Stimulated activated CD8-positive, alpha-beta memory T cell treated with anti-CD3 and anti-CD28 coated beads, Interleukin-15, amount 100 ng/mL, for 24 hours (primary cell): ENCODE data around the gene PIK3CG.
"Not testable (repeated sequence)": the region's sequence is repeated elsewhere in the genome, so short reads cannot be mapped to it uniquely, and the experiment has no call there.

ENCODE experiments used
- DNase-seq: peaks from one replicate; pipeline ENCODE4 v3.0.0-alpha.2; 2020; ENCODE audit warnings: low read depth

Gene PIK3CG

DNA sequence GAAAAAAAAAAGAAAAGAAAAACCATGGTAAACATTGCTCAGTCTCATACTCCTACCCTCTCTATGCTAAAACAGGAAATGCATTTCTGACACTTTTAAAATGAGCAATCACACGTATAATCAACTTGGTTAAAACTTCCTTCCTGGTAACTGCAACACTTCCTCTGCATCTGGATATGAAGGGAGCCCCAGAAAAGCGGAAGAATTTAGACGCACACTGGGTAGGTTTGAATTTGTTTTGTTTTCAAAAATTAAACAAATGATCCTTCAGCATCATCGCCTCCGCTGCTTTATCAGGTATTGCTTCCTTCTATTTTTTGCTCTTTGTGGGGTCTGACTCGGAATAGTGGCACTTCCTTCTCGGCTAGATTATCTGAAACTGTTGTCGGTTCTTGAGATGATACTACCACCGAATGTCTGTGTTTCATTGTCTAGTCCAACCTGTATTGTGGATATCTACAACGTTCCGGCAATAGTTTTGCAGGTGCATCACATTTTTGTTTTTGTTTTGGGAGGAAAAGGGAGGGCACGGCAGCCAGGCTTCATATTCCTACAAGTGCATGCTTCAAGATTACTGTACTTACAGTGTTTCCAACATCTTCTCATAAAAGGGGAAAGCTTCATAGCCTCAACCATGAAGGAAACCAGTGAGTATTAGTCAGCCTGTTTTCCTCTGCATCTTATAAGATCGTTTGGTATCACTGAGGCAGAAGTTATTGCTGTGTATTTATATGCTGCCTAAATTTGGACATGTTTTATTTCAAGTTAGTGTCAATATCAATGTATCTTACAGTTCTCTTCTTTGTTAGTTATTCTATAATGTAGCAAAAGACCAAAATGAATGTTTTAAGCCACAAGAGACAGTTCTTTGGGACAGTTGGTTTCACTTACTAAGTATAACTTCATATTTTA, at the start of gene PIK3CG:
TSS of gene PIK3CG (plus strand) at position 153 of the 912 bp plus-strand sequence. CDS start 2,280 bp downstream, outside the sequence.
- no peak for DNase-seq

DNA sequence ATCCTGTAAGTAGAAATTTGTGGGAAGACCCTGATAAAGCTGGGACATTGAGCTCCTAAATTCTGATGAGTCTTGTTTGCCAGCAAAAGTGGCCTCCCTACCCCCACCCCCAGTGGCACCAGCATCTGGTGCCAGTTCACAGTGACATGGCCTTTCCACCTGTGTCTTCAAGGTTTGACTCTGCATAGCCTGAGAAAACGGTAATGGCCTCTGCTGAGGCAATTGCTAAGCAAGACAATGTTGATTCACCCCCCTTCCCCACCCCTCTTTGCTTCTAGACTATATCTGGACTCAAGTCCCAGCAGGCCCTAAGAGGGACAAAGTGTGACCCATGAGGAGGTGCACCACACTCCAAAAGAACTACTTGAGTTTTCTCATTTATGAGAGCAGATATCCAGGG, 48.0 kb upstream of the PIK3CG start:
- no peak for DNase-seq

DNA sequence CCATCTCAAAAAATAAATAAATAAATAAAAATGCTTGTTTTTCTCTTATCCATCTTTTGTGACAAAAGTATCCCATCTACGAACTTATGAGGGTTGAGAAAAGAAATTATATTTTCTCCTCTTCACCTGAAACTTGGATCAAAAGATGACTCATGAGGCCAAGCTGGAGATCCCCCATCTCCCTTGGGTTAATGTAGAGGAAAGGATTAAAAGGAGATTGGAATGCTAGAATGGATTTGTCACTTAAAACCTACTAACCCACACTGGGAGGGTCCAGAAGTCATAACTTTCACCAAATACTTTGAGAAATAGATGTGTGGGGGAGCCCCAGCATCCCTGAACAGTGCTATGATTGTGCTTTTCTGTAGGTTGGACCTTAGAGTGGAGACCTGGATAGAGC, 46.3 kb upstream of the PIK3CG start:
- no peak for DNase-seq

DNA sequence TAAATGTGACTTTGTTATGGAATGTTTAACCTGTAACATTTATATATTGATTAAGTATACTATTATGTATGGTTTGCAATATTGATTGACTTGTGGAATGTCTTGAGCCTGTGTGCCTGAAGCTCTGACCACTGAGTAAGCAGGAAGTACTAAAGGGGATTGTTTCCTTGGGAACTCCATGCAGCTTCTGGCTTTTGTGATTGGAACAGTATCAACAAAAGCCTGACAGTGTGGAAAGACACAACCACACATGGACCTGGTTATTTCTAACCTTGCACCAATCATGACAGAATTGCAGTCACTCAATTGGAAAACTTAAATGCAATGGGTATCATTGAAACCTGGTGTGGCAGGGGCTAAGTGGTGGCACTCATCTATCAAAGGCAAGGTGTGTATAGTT, 45.5 kb upstream of the PIK3CG start:
- no peak for DNase-seq

DNA sequence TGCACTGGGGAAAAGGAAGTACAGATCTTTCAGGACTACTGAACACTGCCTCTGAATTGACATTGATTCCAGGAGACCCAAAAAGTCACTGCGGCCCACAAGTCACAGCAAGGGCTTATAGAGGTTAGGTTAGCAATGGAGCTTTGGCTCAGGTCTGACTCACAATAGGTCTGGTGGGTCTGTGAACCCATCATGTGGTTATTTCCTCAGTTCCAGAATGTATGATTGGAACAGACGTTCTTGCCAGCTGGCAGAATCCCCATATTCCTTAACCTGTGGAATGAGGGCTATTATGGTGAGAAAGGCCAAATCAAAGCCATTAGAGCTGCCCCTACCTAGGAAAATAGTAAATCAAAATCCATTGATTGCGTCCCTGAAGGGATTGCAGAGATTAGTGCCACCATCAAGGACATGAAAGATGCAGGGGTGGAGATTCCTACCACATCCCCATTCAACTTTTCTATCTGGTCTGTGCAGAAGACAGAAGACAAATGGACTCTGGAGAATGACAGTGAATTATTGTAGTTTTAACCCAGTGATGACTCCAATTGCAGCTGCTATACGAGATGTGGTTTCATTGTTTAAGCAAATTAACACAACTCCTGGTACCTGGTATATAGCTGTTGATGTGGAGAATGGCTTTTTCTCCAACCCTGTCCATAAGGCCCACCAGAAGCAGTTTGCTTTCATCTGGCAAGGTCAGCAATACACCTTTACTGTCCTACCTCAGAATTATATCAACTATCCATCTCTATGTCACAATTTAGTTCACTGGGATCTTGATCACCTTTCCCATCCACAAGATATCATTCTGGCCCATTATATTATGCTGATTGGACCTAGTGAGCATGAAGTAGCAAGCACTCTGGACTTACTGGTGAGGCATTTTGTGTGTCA, 44.5 kb upstream of the PIK3CG start:
- no peak for DNase-seq

DNA sequence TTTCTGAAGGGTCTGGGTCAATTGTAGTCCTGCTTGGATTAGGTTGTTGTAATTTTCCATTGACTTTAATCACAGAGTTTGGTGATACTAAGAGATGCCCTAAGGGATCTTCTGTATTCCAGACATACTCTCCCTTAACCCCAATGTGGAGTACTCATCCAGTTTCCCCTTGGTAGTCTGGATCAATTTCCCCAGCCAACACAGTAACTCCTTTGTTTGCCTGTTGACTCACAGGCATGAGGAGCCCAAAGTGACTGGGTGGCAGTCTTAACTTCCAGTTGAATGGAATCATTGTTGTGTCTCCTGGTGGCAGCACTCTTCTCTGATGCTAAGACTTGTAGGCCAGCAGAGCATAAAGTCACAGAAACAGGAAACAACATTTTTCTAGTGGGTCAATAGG, 41.5 kb upstream of the PIK3CG start:
- DNase-seq: no peak

DNA sequence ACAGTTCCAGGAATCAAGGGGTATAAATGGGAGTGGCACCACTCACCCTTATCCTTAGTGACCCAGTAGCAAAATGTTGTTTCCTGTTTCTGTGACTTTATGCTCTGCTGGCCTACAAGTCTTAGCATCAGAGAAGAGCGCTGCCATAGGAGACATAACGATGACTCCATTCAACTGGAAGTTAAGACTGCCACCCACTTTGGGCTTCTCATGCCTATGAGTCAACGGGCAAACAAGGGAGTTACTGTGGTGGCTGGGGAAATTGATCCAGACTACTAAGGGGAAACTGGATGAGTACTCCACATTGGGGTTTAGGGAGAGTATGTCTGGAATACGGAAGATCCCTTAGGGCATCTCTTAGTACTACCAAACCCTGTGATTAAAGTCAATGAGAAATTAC, 40.6 kb upstream of the PIK3CG start:
- DNase-seq: no peak

DNA sequence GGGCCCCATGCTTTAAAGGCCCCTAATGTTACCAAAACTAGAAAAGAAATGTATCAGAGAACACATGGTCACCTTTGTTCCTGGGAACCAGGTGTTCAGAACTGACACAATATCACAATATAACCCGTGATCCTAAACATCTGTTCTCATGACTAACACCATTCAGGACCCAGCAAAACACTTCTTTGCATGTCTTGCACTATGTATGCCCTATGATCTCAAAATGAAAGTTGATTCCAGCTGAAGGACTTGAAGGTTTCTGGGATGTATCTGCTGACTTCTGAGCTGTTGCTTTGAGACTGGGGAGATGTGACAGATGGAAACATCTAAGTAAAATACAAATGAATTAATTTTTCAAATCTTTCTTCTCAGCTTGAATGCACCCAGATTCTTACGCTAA, 37.5 kb upstream of the PIK3CG start:
- DNase-seq: no peak

DNA sequence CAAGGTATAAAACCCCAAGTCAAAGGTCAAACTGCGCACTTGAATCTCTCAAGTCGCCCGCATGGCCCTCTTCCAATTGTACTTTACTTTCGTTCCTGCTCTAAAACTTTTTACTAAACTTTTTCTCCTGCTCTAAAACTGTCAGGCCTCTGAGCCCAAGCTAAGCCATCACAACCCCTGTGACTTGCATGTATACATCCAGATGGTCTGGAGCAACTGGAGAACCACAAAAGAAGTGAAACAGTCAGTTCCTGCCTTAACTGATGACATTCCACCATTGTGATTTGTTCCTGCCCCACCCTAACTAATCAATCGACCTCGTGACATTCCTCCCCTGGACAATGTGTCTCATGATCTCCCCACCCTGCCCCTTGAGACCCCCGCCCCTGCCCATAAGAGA, 35.6 kb upstream of the PIK3CG start:
- no peak for DNase-seq

DNA sequence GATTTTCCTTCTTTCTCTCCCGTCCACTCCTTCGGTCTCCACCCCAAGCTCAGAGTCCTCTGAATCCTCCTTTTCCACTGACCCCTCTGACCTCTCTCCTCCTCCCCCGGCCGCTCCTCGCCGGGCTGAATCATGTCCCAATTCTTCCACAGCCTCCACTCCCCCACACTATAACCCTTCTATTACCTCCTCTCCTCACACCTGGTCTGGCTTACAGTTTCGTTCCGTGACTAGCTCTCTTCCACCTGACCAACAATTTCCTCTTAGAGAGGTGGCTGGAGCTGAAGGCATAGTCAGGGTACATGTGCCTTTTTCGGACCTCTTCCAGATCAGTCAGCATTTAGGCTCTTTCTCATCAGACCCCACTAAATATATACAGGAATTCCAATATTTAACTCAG, 34.2 kb upstream of the PIK3CG start:
- DNase-seq: not testable (repeated sequence)

DNA sequence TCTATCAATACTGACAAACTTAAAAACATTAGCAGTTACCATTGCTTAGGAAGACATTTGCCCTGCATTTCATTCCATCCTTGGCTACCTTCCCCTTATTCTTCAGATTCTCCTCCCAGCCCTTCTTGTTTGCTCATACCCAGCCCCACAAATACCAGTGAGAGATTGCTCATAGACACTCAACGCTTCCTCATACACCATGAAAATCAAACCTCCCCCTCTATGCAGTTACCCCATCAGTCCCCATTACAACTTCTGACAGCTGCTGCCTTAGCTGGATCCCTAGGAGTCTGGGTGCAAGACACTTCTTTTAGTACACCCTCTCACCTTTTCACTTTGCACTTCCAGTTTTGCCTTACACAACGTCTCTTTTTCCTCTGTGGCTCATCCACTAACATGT, 28.3 kb upstream of the PIK3CG start:
- no peak for DNase-seq

DNA sequence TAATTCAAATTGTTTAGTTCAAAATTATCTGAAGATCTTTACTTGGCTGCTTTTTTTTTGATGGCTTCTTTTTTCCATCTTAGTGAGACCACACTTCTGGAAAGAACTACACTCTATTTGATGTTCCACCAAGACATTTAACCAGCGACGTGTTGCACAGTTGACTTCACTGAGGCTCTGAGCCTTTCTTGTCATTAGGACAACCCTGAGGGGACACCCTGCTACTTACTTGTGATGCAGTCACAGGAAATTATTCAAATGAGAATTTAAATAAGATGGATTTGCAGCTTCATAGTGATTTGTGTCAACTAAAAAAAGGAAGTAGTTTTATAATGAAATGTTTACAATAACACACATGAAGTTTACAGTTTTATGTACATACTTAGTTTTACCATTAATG, 25.6 kb upstream of the PIK3CG start:
- DNase-seq: no peak

DNA sequence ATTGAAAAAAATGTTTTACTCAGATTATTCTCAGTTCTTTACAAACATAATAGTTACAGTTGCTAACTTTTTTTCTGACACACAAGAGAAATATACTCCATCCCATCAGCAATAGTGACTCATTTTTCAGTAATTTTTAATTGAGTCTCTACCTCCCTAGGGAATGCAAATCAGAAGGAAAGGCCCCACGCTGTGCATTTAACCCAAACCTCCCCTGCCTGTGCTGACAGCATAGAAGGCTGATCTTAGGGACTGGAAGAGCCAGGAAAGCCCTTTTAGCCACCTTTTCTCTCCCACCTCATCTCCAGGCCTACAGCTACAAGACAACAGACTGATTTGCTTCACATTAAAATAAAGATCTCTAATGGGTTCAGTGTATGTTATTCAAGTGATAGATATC, 24.7 kb upstream of the PIK3CG start:
- DNase-seq: no peak

DNA sequence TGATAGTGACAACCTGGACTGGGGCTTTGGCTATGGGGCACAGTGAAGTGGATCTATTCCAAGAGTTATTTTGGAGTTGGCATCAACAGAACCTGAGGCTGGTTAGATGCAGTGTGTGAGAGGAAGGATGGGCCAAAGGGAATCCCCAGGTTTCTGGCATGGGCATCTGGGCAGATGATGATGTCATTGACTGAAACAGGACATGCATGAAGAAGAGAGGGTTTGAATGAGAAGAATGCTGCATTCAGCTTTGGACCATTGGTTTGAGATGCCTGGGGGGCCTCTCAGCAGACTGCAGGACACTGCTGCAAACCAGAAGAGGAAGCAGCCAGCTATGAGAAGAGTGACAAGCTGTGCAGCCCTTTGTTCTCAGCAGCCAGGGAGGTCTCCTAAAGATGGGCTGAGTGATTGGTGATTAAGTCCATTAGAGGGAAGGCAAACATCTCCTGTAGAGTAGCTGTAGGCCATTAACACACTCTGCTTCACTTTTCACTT, 23.1 kb upstream of the PIK3CG start:
- no peak for DNase-seq

DNA sequence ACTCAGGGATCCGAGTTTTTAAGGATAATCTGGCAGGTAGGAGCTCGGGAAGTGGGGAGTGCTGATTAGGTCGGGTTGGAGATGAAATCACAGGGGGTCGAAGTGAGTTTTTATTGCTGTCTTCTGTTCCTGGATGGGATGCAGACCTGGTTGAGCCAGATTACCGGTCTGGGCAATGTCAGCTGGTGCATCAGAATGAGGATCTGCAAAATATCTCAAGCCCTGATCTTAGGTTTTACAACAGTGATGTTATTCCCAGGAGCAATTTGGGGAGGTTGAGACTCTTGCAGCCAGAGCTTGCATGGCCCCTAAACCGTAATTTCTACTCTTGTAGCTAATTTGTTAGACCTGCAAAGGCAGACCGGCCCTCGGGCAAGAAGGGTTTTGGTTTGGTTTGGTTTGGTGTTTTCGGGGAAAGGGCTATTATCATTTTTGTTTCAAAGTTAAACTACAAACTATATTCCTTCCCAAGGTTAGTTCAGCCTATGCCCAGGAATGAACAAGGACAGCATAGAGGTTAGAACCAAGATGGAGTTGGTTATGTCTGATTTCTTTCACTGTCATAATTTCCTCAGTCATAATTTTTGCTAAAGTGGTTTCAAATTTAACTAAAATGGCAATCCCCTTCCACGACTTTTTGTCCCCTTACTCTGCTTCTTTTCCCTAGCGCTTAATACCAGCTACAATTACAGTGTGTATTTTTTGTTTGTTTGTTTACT, 20.6 kb upstream of the PIK3CG start:
- DNase-seq: no peak

DNA sequence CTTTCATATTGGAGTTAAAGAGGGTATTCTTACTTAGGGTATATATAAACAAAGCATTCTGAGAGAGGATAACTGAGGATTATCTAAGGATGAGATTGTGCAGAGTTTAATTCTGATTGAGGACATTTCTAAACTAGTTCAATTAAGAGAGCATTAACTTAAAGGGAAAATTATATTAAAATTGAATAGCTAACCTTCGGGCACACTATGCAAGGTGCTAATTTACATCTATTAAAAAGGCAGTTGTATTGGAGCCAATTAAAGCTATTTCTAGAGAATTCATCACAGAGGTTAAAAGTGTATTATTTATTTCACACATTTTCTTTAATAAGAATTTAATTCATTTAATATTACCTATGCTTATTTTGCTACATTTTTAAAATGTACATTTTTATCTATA, 17.0 kb upstream of the PIK3CG start:
- DNase-seq: no peak

DNA sequence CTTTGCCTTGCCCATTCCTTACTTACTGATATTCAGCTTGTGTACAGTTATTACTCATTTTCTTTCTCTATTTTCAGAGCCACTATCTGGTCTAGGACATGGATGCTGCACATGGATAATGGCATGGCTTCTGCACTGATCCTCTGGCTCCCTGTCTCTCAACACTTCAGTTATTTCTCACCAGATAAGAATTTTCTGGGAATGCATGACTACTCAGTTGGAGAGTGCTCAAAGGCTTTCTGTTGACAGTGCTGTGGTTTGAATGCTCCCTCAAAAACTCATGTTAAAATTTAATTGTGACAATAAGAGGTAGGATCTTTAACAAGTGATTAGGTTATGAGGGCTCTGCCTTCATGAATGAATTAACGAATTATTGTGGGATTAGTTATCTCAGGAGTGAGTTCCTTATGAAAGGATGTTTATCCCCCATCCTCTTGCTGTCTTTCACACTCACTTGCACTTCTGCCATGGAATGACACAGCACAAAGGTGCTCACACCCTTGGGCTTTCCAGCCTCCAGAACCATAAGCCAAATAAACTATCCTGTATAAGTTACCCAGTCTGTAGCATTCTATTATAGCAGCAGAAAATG, 16.1 kb upstream of the PIK3CG start:
- DNase-seq: no peak

DNA sequence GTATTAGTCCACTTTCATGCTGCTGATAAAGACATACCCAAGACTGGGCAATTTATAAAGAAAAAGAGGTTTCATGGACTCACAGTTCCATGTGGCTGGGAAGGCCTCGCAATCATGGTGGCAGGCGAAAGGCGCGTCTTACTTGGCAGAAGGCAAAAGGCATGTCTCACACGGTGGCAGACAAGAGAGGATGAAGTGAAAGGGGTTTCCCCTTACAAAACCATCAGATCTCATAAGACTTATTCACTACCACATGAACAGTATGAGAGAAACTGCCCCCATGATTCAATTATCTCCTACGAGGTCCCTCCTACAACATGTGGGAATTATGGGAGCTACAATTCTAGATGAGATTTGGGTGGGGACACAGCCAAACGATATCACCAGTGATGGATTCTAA, 13.4 kb upstream of the PIK3CG start:
- DNase-seq: not testable (repeated sequence)

DNA sequence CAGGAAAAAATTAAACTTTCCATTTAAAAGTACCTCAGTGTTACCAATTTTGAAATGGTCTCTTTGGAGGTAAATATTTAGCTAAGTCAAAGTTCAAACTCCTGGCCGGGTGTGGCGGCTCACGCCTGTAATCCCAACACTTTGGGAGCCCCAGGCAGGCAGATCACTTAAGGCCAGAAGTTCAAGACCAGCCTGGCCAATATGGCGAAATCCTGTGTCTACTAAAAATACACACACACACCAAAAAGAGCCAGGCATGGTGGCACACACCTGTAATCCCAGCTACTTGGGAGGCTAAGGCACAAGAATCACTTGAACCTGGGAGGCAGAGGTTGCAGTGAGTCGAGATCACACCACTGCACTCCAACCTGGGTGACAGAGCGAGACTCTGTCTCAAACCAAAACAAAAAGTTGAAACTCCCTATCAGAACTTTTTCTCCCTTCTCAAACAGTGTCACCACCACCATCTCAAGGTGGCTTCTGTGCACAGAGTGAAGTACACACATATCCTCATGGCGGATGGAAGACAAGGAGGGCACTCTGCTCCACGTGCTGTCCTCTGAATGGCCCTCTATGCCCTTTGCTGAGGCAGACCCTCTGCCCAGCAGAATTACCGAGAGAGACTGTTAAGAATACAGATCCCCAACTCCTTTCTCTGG, 11.7 kb upstream of the PIK3CG start:
- DNase-seq: no peak

DNA sequence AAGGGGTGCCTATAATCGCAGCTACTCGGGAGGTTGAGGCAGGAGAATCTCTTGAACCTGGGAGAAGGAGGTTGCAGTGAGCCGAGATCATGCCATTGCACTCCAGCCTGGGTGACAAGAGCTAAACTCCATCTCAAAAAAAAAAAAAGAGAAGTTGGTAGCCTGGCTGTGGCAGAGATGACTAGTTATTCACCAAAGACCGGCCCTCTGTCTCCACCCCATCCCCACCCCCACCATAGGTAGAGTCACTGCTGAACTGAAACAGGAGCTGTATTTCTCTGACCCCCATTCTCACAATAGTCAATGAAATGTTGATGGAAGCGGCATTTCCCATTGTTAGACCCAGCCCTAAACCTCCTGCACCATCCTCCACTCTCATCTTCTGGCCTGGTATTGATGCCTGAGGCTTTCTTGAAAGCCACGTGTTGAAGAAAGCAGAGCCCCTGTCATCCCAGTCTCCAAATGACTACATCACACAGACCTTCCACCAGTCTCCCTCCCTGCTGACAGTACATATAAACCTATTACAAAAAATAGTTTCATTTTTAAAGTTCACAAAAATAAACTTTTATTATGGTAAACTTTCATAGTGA, 9.4 kb upstream of the PIK3CG start:
- no peak for DNase-seq
